Lower leg skin (tissue), 3 donors: ENCODE results near the gene FNDC3B.

Source experiments
- CTCF ChIP-seq, 3 donors: fragments of 450-650 bp; IDR thresholded peaks; one replicate each; pipeline ENCODE4 v1.5.1; 2016; ENCODE audit warnings: antibody characterized with exemption in 3 of 3, mild to moderate bottlenecking in 3 of 3, moderate library complexity in 2 of 3
- POLR2A ChIP-seq, 2 donors: fragments of 450-650 bp; IDR thresholded peaks; one replicate each; pipeline ENCODE4 v1.6.1; 2016 to 2017; ENCODE audit warnings: antibody characterized with exemption in 2 of 2, mild to moderate bottlenecking in 1 of 2, moderate library complexity in 1 of 2

- TF ChIP-seq CTCF (IDR thresholded peaks at IDR 0.05) (no peak), POLR2A (IDR thresholded peaks at IDR 0.05) (no peak)
These were observed 96.4 kb downstream of the FNDC3B start for GRCh38 chr3:172135820-172136219.
